Suprapubic skin (tissue), 3 donors: ENCODE results near the gene CDKL1.

Source experiments
- POLR2AphosphoS5 ChIP-seq, 3 donors: sonication (generic); formaldehyde crosslinking; IDR thresholded peaks; one replicate each; pipeline ENCODE4 v1.6.1; 2017; ENCODE audit warnings: antibody characterized with exemption in 3 of 3
- TF ChIP-seq, protein P1 (sequence below), 2 donors: fragments of 200-600 bp in 1 of 2; fragments of 450-650 bp in 1 of 2; sonication (generic) in 1 of 2; IDR thresholded peaks; one replicate each; pipeline ENCODE4 v1.5.1; 2016 to 2019; ENCODE audit warnings: antibody characterized with exemption in 2 of 2, mild to moderate bottlenecking in 1 of 2, moderate library complexity in 1 of 2

DNA sequence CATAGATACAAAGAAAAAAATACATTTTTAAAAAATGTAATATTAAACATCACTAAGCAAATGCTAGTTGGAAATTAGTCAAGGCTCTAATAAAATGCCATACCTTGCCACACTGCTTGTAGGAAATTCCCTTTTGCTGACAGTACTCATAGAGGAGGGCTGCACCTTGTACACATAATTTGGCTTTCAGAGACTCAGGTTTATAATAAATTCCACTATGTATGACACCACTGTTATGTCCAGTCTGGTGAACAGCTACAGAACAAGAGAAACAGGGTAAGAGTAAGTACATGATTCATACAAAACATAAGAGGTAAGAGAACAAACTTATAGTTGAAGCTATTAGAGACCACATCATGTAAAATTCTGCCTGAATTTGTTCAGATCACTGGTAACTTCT lies 94.8 kb downstream of the CDKL1 start:
- TF ChIP-seq POLR2AphosphoS5 (IDR thresholded peaks at IDR 0.05): no peak
- TF ChIP-seq, protein P1, sequence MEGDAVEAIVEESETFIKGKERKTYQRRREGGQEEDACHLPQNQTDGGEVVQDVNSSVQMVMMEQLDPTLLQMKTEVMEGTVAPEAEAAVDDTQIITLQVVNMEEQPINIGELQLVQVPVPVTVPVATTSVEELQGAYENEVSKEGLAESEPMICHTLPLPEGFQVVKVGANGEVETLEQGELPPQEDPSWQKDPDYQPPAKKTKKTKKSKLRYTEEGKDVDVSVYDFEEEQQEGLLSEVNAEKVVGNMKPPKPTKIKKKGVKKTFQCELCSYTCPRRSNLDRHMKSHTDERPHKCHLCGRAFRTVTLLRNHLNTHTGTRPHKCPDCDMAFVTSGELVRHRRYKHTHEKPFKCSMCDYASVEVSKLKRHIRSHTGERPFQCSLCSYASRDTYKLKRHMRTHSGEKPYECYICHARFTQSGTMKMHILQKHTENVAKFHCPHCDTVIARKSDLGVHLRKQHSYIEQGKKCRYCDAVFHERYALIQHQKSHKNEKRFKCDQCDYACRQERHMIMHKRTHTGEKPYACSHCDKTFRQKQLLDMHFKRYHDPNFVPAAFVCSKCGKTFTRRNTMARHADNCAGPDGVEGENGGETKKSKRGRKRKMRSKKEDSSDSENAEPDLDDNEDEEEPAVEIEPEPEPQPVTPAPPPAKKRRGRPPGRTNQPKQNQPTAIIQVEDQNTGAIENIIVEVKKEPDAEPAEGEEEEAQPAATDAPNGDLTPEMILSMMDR (IDR thresholded peaks at IDR 0.05): no peak
